Caco-2 (cell line): Measurements from ENCODE around the gene TEPSIN. TPM values are rescaled to one million over a fixed set of nuclear protein-coding genes. Genes with fewer than 3 reads are reported as not detected.
A peak's percentile ranks its signal among the peaks of the same experiment; 100 is the strongest.
"Not testable (repeated sequence)": the region's sequence is repeated elsewhere in the genome, so short reads cannot be mapped to it uniquely, and the experiment has no call there.

ENCODE experiments used
- BruUV-seq: library from RNA; stranded (reverse); fragments of 400-500 nt; replicated peaks from 2 replicates; lab custom pipeline; 2021; lab: Mats Ljungman, UMichigan
- CTCF ChIA-PET: fragments of 300-600 bp; sonication (Branson Sonifier 250); formaldehyde crosslinking; loops from one replicate; lab custom pipeline; 2022; ENCODE audit warnings: antibody characterized with exemption; lab: Charles Lee
- POLR2A ChIA-PET: fragments of 300-600 bp; sonication (Branson Sonifier 250); formaldehyde crosslinking; loops from one replicate; lab custom pipeline; 2022; ENCODE audit warnings: antibody characterized with exemption; lab: Charles Lee
- DNase-seq, 2 experiments: peaks; one replicate each; pipeline versions ENCODE4 v3.0.0 to v3.0.0-alpha.2; 2020 to 2022
- H3K27me3 ChIP-seq: replicated peaks from 2 replicates; pipeline ENCODE4 v1.6.0; 2011; ENCODE audit warnings: low read length; ENCODE audit not compliant: control insufficient read depth, insufficient read depth
- H3K36me3 ChIP-seq: 2 replicates; pipeline ENCODE4 v1.5.1; 2011; ENCODE audit warnings: low read length; ENCODE audit not compliant: control insufficient read depth, insufficient read depth
- H3K4me1 ChIP-seq: fragments of 250-450 bp; sonication (Bioruptor Pico); 2 replicates; pipeline ENCODE4 v1.5.1; 2020; ENCODE audit warnings: mild to moderate bottlenecking
- H3K4me3 ChIP-seq: 2 replicates; pipeline ENCODE4 v1.5.1; 2011; ENCODE audit warnings: low read depth, mild to moderate bottlenecking, control low read depth, low read length
- H3K9me3 ChIP-seq: fragments of 250-450 bp; sonication (Bioruptor Pico); 2 replicates; pipeline ENCODE4 v1.5.1; 2020; ENCODE audit warnings: mild to moderate bottlenecking, moderate library complexity
- H3K27ac Mint-ChIP-seq: one replicate; pipeline ENCODE4 v1.8.0; 2022; ENCODE audit warnings: mixed read lengths; ENCODE audit not compliant: unreplicated experiment
- H3K27me3 Mint-ChIP-seq: one replicate; pipeline ENCODE4 v1.8.0; 2022; ENCODE audit warnings: mixed read lengths; ENCODE audit not compliant: insufficient read depth, unreplicated experiment
- H3K36me3 Mint-ChIP-seq: one replicate; pipeline ENCODE4 v1.8.0; 2022; ENCODE audit warnings: mild to moderate bottlenecking, mixed read lengths; ENCODE audit not compliant: insufficient read depth, unreplicated experiment
- H3K4me1 Mint-ChIP-seq: one replicate; pipeline ENCODE4 v1.8.0; 2022; ENCODE audit warnings: low read depth, mixed read lengths; ENCODE audit not compliant: unreplicated experiment
- H3K4me3 Mint-ChIP-seq: one replicate; pipeline ENCODE4 v1.8.0; 2022; ENCODE audit warnings: mild to moderate bottlenecking, moderate library complexity, mixed read lengths; ENCODE audit not compliant: unreplicated experiment
- H3K9me3 Mint-ChIP-seq: one replicate; pipeline ENCODE4 v1.8.0; 2022; ENCODE audit warnings: mixed read lengths; ENCODE audit not compliant: unreplicated experiment
- intact Hi-C: fragments of 100-400 bp; cut with micrococcal nuclease; formaldehyde crosslinking; loops from one replicate; pipeline ENCODE4 v1.10.0; 2022; ENCODE audit not compliant: unreplicated experiment
- total RNA-seq: library from RNA; stranded (reverse); gene quantifications from 2 replicates; pipeline ENCODE4 v1.2.3, GENCODE V29; 2022
- TF ChIP-seq, protein P1 (sequence below), 2 experiments: fragments of 200-600 bp in 1 of 2; IDR thresholded peaks; 1 replicate in 1 of 2; 2 replicates in 1 of 2; pipeline versions ENCODE4 v1.5.1 to v1.8.0; 2011 to 2022; ENCODE audit warnings: antibody characterized with exemption in 1 of 2, control low read depth in 1 of 2, inconsistent platforms in 1 of 2, low read depth in 1 of 2, low read length in 1 of 2, mild to moderate bottlenecking in 1 of 2, moderate library complexity in 1 of 2; ENCODE audit not compliant: insufficient read depth in 1 of 2, severe bottlenecking in 1 of 2, unreplicated experiment in 1 of 2

Gene TEPSIN
- total RNA-seq, 1 experiment from 2014 or later: 40.3 TPM

DNA sequence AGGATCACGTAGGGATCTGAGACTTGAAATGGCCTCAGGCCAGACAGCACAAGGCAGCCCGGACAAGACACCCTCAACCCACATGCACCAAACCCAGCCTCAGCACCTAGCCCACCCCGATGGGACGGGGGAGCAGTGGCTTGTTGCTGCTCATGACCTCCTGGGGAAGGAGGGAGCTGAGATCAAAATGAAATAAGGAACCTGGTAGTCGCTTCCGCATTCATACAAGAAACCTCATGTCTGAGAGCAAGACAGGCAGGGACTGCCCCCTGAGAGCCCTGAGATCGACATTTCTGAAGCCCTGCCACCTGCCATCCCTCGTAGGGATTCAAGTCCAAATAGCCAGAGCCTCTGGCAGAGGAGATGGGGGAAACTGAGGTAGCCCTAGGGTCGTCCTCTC is 10.4 kb downstream of the TEPSIN start:
- Mint-ChIP-seq H3K27ac (no peak overlapping the region), H3K9me3 (no peaks in the 10 kb centered on the region), H3K4me1 (no peaks in the 10 kb centered on the region), H3K36me3 (peaks cover 27% of the 10 kb centered on the region), H3K27me3 (no peaks in the 10 kb centered on the region), H3K4me3 (no peak overlapping the region)
- intact Hi-C loops: no loop called here
- CTCF ChIA-PET: no interaction called here
- BruUV-seq: TSS peak; percentile 16
- H3K4me3 ChIP-seq: no peak overlapping the region
- no peak for DNase-seq
- H3K9me3 ChIP-seq: 0 out of 2 replicates have a peak, but pooled peaks cover 3% of the 10 kb centered on the region
- peaks cover 8% of the 10 kb centered on the region for H3K4me1 ChIP-seq
- no peaks in the 10 kb centered on the region for H3K27me3 ChIP-seq
- peaks cover 5% of the 10 kb centered on the region for H3K36me3 ChIP-seq
- TF ChIP-seq, protein P1, sequence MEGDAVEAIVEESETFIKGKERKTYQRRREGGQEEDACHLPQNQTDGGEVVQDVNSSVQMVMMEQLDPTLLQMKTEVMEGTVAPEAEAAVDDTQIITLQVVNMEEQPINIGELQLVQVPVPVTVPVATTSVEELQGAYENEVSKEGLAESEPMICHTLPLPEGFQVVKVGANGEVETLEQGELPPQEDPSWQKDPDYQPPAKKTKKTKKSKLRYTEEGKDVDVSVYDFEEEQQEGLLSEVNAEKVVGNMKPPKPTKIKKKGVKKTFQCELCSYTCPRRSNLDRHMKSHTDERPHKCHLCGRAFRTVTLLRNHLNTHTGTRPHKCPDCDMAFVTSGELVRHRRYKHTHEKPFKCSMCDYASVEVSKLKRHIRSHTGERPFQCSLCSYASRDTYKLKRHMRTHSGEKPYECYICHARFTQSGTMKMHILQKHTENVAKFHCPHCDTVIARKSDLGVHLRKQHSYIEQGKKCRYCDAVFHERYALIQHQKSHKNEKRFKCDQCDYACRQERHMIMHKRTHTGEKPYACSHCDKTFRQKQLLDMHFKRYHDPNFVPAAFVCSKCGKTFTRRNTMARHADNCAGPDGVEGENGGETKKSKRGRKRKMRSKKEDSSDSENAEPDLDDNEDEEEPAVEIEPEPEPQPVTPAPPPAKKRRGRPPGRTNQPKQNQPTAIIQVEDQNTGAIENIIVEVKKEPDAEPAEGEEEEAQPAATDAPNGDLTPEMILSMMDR (IDR thresholded peaks at IDR 0.05; ENCODE audit: insufficient read depth in 1 of 2, low read depth in 1 of 2, low read length in 1 of 2, severe bottlenecking in 1 of 2, unreplicated experiment in 1 of 2): no peak
- POLR2A ChIA-PET: no interaction called here

DNA sequence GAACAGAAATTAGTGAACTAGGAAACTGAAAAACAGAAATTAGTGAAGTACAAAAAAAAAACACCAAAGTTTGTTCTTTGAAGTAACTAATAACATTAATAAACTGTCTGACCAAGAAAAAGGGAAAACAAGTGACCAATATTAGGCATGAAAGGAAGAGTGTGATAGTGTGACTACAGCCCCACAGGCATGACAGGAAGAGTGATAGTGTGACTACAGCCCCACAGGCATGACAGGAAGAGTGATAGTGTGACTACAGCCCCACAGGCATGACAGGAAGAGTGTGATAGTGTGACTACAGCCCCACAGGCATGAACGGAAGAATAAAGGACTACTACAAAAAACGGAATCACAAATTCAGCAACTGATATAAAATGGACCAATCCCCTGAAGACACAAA is 11.2 kb downstream of the TEPSIN start:
- CTCF ChIA-PET, DNase-seq, H3K36me3 ChIP-seq, H3K27me3 ChIP-seq, H3K27me3 Mint-ChIP-seq, BruUV-seq, H3K4me3 Mint-ChIP-seq, H3K4me3 ChIP-seq, H3K4me1 ChIP-seq, intact Hi-C loops, H3K9me3 ChIP-seq, H3K9me3 Mint-ChIP-seq, POLR2A ChIA-PET, H3K4me1 Mint-ChIP-seq, H3K27ac Mint-ChIP-seq: not testable (repeated sequence)
- peaks cover 30% of the 10 kb centered on the region for H3K36me3 Mint-ChIP-seq

DNA sequence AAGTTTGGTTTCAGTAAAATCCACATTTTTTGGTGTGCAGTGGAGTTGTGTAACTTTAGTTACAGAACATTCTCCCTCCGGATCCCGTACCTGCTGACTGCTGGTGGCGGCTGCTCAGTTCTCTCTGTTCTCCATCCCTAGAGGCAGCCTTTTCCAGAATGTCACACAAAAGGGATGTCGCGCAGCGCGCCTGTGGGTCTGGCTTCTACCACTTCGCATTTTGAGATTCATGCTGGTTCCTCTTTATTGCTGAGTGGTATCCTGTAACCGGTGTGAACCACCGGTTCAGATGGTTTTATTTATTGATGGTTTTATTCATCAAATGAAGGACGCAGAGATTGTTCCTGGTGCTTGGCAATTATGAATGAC is 15.1 kb downstream of the TEPSIN start:
- ChIA-PET CTCF (no interaction called here), POLR2A (no interaction called here)
- Mint-ChIP-seq H3K9me3 (no peaks in the 10 kb centered on the region), H3K27ac (peak overlapping the region; percentile 90), H3K27me3 (no peaks in the 10 kb centered on the region), H3K4me1 (no peaks in the 10 kb centered on the region), H3K4me3 (peak overlapping the region; percentile 80), H3K36me3 (peaks cover 10% of the 10 kb centered on the region)
- Histone ChIP-seq H3K36me3 (no peaks in the 10 kb centered on the region), H3K27me3 (no peaks in the 10 kb centered on the region), H3K4me3 (peak overlapping the region; percentile 70), H3K4me1 (peaks cover 9% of the 10 kb centered on the region), H3K9me3 (0 out of 2 replicates have a peak, but pooled peaks cover 3% of the 10 kb centered on the region)
- peak in 1 of 2 experiments; percentile 47 for DNase-seq
- TSS peak; percentile 49 for BruUV-seq
- TF ChIP-seq, protein P1 (IDR thresholded peaks at IDR 0.05; ENCODE audit: insufficient read depth in 1 of 2, low read depth in 1 of 2, low read length in 1 of 2, severe bottlenecking in 1 of 2, unreplicated experiment in 1 of 2): no peak
- intact Hi-C loops: loop anchor here (1.0 to 5.0 kb wide), 4 partner anchors 16 to 186 kb away; partner anchors contain the start of genes BAHCC1, BAIAP2, NDUFAF8 and TEPSIN
